HEK293 (cell line): ENCODE data around the gene RPL12.

Source experiments
- GFI1B ChIP-seq: fragments of 450-650 bp; formaldehyde crosslinking; IDR thresholded peaks from 2 replicates; pipeline ENCODE4 v1.5.1; 2016; ENCODE audit warnings: missing biosample characterization, missing genetic modification characterization
- GLI2 ChIP-seq: fragments of 450-650 bp; formaldehyde crosslinking; IDR thresholded peaks from 2 replicates; pipeline ENCODE4; 2017; ENCODE audit warnings: missing biosample characterization, missing genetic modification characterization, low read depth, borderline replicate concordance
- HOXC10 ChIP-seq: sonication (generic); formaldehyde crosslinking; IDR thresholded peaks from 2 replicates; pipeline ENCODE4 v1.8.1; 2023; ENCODE audit warnings: mild to moderate bottlenecking, missing genetic modification reagents
- KLF1 ChIP-seq: fragments of 450-650 bp; formaldehyde crosslinking; IDR thresholded peaks from 2 replicates; pipeline ENCODE4 v1.5.1; 2016; ENCODE audit warnings: missing biosample characterization, missing genetic modification characterization
- SETDB1 ChIP-seq: IDR thresholded peaks from one replicate; pipeline ENCODE4 v1.6.1; 2017; ENCODE audit warnings: mild to moderate bottlenecking, low read length, moderate library complexity, mixed read lengths; ENCODE audit not compliant: insufficient read length
- SP3 ChIP-seq: fragments of 450-650 bp; formaldehyde crosslinking; IDR thresholded peaks from 2 replicates; pipeline ENCODE4 v1.5.1; 2016; ENCODE audit warnings: missing biosample characterization, missing genetic modification characterization
- ZBTB20 ChIP-seq: fragments of 450-650 bp; formaldehyde crosslinking; IDR thresholded peaks from 2 replicates; pipeline ENCODE4 v1.5.1; 2016; ENCODE audit warnings: missing biosample characterization, missing genetic modification characterization
- ZEB2 ChIP-seq: fragments of 450-650 bp; formaldehyde crosslinking; IDR thresholded peaks from 2 replicates; pipeline ENCODE4 v1.5.1; 2016; ENCODE audit warnings: missing biosample characterization, missing genetic modification characterization
- ZFHX2 ChIP-seq: fragments of 450-650 bp; formaldehyde crosslinking; conservative IDR thresholded peaks from 2 replicates; pipeline ENCODE4 v1.5.1; 2016; ENCODE audit warnings: missing biosample characterization, missing genetic modification characterization
- ZFP41 ChIP-seq: fragments of 450-650 bp; formaldehyde crosslinking; IDR thresholded peaks from 2 replicates; pipeline ENCODE4 v1.5.1; 2016; ENCODE audit warnings: missing biosample characterization, missing genetic modification characterization, borderline replicate concordance
- ZFP69B ChIP-seq: fragments of 450-650 bp; formaldehyde crosslinking; IDR thresholded peaks from 2 replicates; pipeline ENCODE4 v1.5.1; 2016; ENCODE audit warnings: missing biosample characterization, missing genetic modification characterization
- ZNF132 ChIP-seq: fragments of 450-650 bp; formaldehyde crosslinking; IDR thresholded peaks from 2 replicates; pipeline ENCODE4 v1.5.1; 2017; ENCODE audit warnings: missing biosample characterization, missing genetic modification characterization, borderline replicate concordance
- ZNF138 ChIP-seq: fragments of 450-650 bp; formaldehyde crosslinking; IDR thresholded peaks from 2 replicates; pipeline ENCODE4 v1.5.1; 2016; ENCODE audit warnings: missing biosample characterization, missing genetic modification characterization, borderline replicate concordance
- ZNF16 ChIP-seq: fragments of 450-650 bp; formaldehyde crosslinking; IDR thresholded peaks from 2 replicates; pipeline ENCODE4 v1.5.1; 2016; ENCODE audit warnings: low read depth, missing biosample characterization, missing genetic modification characterization
- ZNF239 ChIP-seq: fragments of 450-650 bp; formaldehyde crosslinking; IDR thresholded peaks from 2 replicates; pipeline ENCODE4 v1.5.1; 2016; ENCODE audit warnings: missing biosample characterization, missing genetic modification characterization
- ZNF366 ChIP-seq: fragments of 450-650 bp; formaldehyde crosslinking; conservative IDR thresholded peaks from 2 replicates; pipeline ENCODE4 v1.5.1; 2016; ENCODE audit warnings: missing biosample characterization, missing genetic modification characterization
- ZNF510 ChIP-seq: fragments of 450-650 bp; formaldehyde crosslinking; IDR thresholded peaks from 2 replicates; pipeline ENCODE4 v1.5.1; 2018; ENCODE audit warnings: mild to moderate bottlenecking, missing genetic modification characterization, missing biosample characterization; ENCODE audit not compliant: insufficient replicate concordance
- ZNF521 ChIP-seq: fragments of 450-650 bp; formaldehyde crosslinking; IDR thresholded peaks from 2 replicates; pipeline ENCODE4 v1.5.1; 2017; ENCODE audit warnings: missing biosample characterization, mild to moderate bottlenecking, missing genetic modification characterization
- ZNF544 ChIP-seq: fragments of 450-650 bp; formaldehyde crosslinking; IDR thresholded peaks from 2 replicates; pipeline ENCODE4 v1.5.0; 2017; ENCODE audit warnings: missing biosample characterization, missing genetic modification characterization
- ZNF548 ChIP-seq: fragments of 450-650 bp; formaldehyde crosslinking; IDR thresholded peaks from 2 replicates; pipeline ENCODE4 v1.5.1; 2016; ENCODE audit warnings: missing biosample characterization, missing genetic modification characterization
- ZNF571 ChIP-seq: fragments of 450-650 bp; formaldehyde crosslinking; IDR thresholded peaks from 2 replicates; pipeline ENCODE4 v1.5.0; 2017; ENCODE audit warnings: missing biosample characterization, missing genetic modification characterization
- ZNF624 ChIP-seq: fragments of 450-650 bp; formaldehyde crosslinking; IDR thresholded peaks from 2 replicates; pipeline ENCODE4 v1.5.1; 2017; ENCODE audit warnings: missing biosample characterization, missing genetic modification characterization
- ZNF658 ChIP-seq: fragments of 450-650 bp; formaldehyde crosslinking; IDR thresholded peaks from 2 replicates; pipeline ENCODE4; 2016; ENCODE audit warnings: missing biosample characterization, missing genetic modification characterization
- ZNF768 ChIP-seq: fragments of 450-650 bp; formaldehyde crosslinking; IDR thresholded peaks from 2 replicates; pipeline ENCODE4 v1.5.1; 2018; ENCODE audit warnings: missing biosample characterization, mild to moderate bottlenecking, missing genetic modification characterization
- ZNF777 ChIP-seq: fragments of 450-650 bp; formaldehyde crosslinking; IDR thresholded peaks from 2 replicates; pipeline ENCODE4 v1.5.1; 2017; ENCODE audit warnings: missing biosample characterization, missing genetic modification characterization, borderline replicate concordance
- ZNF785 ChIP-seq: fragments of 450-650 bp; formaldehyde crosslinking; IDR thresholded peaks from 2 replicates; pipeline ENCODE4 v1.5.1; 2016; ENCODE audit warnings: missing biosample characterization, missing genetic modification characterization
- ZSCAN23 ChIP-seq: fragments of 450-650 bp; formaldehyde crosslinking; IDR thresholded peaks from 2 replicates; pipeline ENCODE4 v1.5.1; 2016; ENCODE audit warnings: missing biosample characterization, missing genetic modification characterization
- TF ChIP-seq, protein P1 (sequence below): fragments of 450-650 bp; formaldehyde crosslinking; IDR thresholded peaks from 2 replicates; pipeline ENCODE4 v1.5.1; 2016; ENCODE audit warnings: missing biosample characterization, missing genetic modification characterization, low read depth
- TF ChIP-seq, protein P2 (sequence below): fragments of 450-650 bp; formaldehyde crosslinking; IDR thresholded peaks from 2 replicates; pipeline ENCODE4 v1.5.1; 2016; ENCODE audit warnings: missing biosample characterization, missing genetic modification characterization
- TF ChIP-seq, protein P3 (sequence below): fragments of 450-650 bp; formaldehyde crosslinking; IDR thresholded peaks from 2 replicates; pipeline ENCODE4 v1.5.1; 2016; ENCODE audit warnings: missing biosample characterization, missing genetic modification characterization
- TF ChIP-seq, protein P4 (sequence below): fragments of 450-650 bp; formaldehyde crosslinking; IDR thresholded peaks from 2 replicates; pipeline ENCODE4 v1.5.1; 2017; ENCODE audit warnings: missing biosample characterization, missing genetic modification characterization
- TF ChIP-seq, protein P5 (sequence below): fragments of 450-650 bp; formaldehyde crosslinking; IDR thresholded peaks from 2 replicates; pipeline ENCODE4 v1.5.1; 2016; ENCODE audit warnings: missing biosample characterization, missing genetic modification characterization

Gene RPL12

DNA sequence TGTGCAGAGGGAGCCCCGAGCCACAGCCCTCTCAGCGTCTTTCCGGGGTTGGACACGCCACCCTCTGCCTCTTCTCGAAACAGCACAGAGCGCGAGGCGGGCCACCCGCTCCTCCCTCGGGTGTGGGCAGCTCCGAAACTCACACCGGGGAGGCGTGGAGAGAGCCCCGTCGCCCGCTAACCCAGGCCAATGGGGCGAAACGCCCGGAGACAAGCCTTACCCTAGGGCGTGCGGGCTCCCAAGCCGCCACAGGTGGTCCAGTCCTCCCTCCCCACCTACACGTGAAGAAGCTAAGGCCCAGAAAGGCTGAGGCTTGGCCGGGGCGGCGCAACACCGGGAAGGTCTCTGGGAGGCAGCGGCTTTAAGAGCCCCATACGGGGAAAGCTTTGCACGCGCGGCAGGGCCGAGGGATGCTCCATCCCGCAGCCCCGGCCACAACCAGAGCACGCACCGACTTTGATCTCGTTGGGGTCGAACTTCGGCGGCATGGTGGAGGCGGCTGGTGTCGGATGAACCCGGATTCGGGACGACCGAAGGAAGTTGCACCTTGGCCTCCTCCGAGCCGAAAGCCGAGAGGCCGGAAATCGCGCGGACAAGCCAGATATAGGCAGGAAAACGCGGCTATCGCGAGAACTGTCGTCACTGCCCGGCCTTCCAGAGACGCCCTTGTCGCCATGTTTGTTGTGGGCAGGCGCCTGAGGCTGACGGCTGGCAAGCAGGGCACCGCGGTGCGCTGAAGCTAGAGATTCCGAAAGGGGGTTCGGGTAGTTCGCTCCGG lies at the start of gene RPL12, which contains the start of gene LRSAM1 (continued):
- TF ChIP-seq ZFP41 (tag by site-specific recombination) (0 out of 2 replicates have a peak, but pooled peaks have one; percentile 52), ZEB2 (peak; percentile 59; the same call in 1 of the 2 replicates), ZNF510 (tag by site-specific recombination) (no peak), ZNF544 (tag by site-specific recombination) (no peak), ZNF571 (tag by site-specific recombination) (no peak), ZNF138 (tag by site-specific recombination) (no peak), GLI2 (tag by site-specific recombination) (no peak), ZNF16 (tag by site-specific recombination) (no peak), KLF1 (tag by site-specific recombination) (0 out of 2 replicates have a peak, but pooled peaks have one; percentile 13), ZBTB20 (tag by site-specific recombination) (peak; percentile 7; the same call in 1 of the 2 replicates), ZNF239 (tag by site-specific recombination) (0 out of 2 replicates have a peak, but pooled peaks have one; percentile 40), GFI1B (tag by site-specific recombination) (no peak), ZFP69B (tag by site-specific recombination) (peak; percentile 61), ZFHX2 (tag by site-specific recombination) (peak; percentile 32; the same call in 1 of the 2 replicates), SETDB1 (no peak), HOXC10 (CRISPR knock-in tag) (0 out of 2 replicates have a peak, but pooled peaks have one; percentile 42), ZNF521 (tag by site-specific recombination) (no peak), ZNF777 (tag by site-specific recombination) (no peak), ZNF624 (tag by site-specific recombination) (peak; percentile 73; the same call in 1 of the 2 replicates), SP3 (peak; percentile 88), ZNF785 (tag by site-specific recombination) (no peak), ZNF658 (no peak), ZNF768 (0 out of 2 replicates have a peak, but pooled peaks have one; percentile 31), ZNF366 (no peak), ZNF548 (tag by site-specific recombination) (no peak), ZSCAN23 (tag by site-specific recombination) (no peak), ZNF132 (tag by site-specific recombination) (no peak)
- TF ChIP-seq, protein P1, sequence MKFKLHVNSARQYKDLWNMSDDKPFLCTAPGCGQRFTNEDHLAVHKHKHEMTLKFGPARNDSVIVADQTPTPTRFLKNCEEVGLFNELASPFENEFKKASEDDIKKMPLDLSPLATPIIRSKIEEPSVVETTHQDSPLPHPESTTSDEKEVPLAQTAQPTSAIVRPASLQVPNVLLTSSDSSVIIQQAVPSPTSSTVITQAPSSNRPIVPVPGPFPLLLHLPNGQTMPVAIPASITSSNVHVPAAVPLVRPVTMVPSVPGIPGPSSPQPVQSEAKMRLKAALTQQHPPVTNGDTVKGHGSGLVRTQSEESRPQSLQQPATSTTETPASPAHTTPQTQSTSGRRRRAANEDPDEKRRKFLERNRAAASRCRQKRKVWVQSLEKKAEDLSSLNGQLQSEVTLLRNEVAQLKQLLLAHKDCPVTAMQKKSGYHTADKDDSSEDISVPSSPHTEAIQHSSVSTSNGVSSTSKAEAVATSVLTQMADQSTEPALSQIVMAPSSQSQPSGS (tag by site-specific recombination) = peak; percentile 56
- TF ChIP-seq, protein P2, sequence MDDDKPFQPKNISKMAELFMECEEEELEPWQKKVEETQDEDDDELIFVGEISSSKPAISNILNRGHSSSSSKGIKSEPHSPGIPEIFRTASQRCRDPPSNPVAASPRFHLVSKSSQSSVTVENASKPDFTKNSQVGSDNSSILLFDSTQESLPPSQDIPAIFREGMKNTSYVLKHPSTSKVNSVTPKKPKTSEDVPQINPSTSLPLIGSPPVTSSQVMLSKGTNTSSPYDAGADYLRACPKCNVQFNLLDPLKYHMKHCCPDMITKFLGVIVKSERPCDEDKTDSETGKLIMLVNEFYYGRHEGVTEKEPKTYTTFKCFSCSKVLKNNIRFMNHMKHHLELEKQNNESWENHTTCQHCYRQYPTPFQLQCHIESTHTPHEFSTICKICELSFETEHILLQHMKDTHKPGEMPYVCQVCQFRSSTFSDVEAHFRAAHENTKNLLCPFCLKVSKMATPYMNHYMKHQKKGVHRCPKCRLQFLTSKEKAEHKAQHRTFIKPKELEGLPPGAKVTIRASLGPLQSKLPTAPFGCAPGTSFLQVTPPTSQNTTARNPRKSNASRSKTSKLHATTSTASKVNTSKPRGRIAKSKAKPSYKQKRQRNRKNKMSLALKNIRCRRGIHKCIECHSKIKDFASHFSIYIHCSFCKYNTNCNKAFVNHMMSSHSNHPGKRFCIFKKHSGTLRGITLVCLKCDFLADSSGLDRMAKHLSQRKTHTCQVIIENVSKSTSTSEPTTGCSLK (tag by site-specific recombination) = no peak
- TF ChIP-seq, protein P3, sequence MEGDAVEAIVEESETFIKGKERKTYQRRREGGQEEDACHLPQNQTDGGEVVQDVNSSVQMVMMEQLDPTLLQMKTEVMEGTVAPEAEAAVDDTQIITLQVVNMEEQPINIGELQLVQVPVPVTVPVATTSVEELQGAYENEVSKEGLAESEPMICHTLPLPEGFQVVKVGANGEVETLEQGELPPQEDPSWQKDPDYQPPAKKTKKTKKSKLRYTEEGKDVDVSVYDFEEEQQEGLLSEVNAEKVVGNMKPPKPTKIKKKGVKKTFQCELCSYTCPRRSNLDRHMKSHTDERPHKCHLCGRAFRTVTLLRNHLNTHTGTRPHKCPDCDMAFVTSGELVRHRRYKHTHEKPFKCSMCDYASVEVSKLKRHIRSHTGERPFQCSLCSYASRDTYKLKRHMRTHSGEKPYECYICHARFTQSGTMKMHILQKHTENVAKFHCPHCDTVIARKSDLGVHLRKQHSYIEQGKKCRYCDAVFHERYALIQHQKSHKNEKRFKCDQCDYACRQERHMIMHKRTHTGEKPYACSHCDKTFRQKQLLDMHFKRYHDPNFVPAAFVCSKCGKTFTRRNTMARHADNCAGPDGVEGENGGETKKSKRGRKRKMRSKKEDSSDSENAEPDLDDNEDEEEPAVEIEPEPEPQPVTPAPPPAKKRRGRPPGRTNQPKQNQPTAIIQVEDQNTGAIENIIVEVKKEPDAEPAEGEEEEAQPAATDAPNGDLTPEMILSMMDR (tag by site-specific recombination) = no peak
- TF ChIP-seq, protein P4, sequence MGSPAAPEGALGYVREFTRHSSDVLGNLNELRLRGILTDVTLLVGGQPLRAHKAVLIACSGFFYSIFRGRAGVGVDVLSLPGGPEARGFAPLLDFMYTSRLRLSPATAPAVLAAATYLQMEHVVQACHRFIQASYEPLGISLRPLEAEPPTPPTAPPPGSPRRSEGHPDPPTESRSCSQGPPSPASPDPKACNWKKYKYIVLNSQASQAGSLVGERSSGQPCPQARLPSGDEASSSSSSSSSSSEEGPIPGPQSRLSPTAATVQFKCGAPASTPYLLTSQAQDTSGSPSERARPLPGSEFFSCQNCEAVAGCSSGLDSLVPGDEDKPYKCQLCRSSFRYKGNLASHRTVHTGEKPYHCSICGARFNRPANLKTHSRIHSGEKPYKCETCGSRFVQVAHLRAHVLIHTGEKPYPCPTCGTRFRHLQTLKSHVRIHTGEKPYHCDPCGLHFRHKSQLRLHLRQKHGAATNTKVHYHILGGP = no peak
- TF ChIP-seq, protein P5, sequence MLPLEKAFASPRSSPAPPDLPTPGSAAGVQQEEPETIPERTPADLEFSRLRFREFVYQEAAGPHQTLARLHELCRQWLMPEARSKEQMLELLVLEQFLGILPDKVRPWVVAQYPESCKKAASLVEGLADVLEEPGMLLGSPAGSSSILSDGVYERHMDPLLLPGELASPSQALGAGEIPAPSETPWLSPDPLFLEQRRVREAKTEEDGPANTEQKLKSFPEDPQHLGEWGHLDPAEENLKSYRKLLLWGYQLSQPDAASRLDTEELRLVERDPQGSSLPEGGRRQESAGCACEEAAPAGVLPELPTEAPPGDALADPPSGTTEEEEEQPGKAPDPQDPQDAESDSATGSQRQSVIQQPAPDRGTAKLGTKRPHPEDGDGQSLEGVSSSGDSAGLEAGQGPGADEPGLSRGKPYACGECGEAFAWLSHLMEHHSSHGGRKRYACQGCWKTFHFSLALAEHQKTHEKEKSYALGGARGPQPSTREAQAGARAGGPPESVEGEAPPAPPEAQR = no peak
